ENCODE data around the gene STAT5A. TPM values are rescaled to one million over a fixed set of nuclear protein-coding genes. Genes with fewer than 3 reads are reported as not detected.
"Not testable (repeated sequence)": the region's sequence is repeated elsewhere in the genome, so short reads cannot be mapped to it uniquely, and the experiment has no call there.

The STAT5A gene
- total and polyA plus RNA-seq, 9 of the 15 experiments (the other 6 are each of a cell fraction or from before 2014, with no cell fraction given), result 79.9 to 415 (median 196) TPM

GRCh38 chr17:42287977-42288802 is at the start of gene STAT5A (continued):
- TF ChIP-seq RBBP5 (IDR thresholded peaks at IDR 0.05; ENCODE audit: borderline replicate concordance, insufficient read depth, low read length, poor library complexity, severe bottlenecking), result peak; percentile 72

- Histone ChIP-seq H3K79me2 (ENCODE audit: control insufficient read depth, insufficient read depth, low read length) (peaks cover 97% of the 10 kb centered on the region), H3K4me1 (replicated peaks in 1 of 2; ENCODE audit: control insufficient read depth in 2 of 2, insufficient read depth in 2 of 2, low read length in 2 of 2) (peaks cover 11 to 17% of the 10 kb centered on the region in 2 experiments; a peak in 3 of 5 replicates), H3K36me3 (ENCODE audit: control insufficient read depth, insufficient read depth, low read length) (peaks cover 26% of the 10 kb centered on the region)
- H3K9me3 ChIP-seq (replicated peaks; ENCODE audit: control insufficient read depth, insufficient read depth, low read depth, low read length); H2AFZ ChIP-seq (ENCODE audit: low read depth, low read length); BruUV-seq (replicated peaks); CTCF ChIA-PET (ENCODE audit: low intra/inter-chr PET ratio); H3K4me3 ChIP-seq; ATAC-seq; H3K4me2 ChIP-seq (ENCODE audit: insufficient read depth, low read length); H3K27me3 ChIP-seq (ENCODE audit: control insufficient read depth in 2 of 2, insufficient read depth in 2 of 2, low read length in 2 of 2); FAIRE-seq; intact Hi-C loops (cut with micrococcal nuclease); H4K20me1 ChIP-seq (replicated peaks; ENCODE audit: control insufficient read depth, insufficient read depth, low read length); H3K9ac ChIP-seq (ENCODE audit: insufficient read depth in 1 of 2, low read depth in 2 of 2, low read length in 2 of 2); DNase-seq (ENCODE audit: extremely low read depth in 1 of 4, low spot score in 3 of 4); in situ Hi-C loops (cut with MboI); H3K27ac ChIP-seq (ENCODE audit: extremely low read depth, low read depth, low read length); H3K9me1 ChIP-seq (ENCODE audit: control insufficient read depth, insufficient read depth, low read length): not testable (repeated sequence)
- 78% methylated on average over 7 of the region's 7 CpGs for whole genome bisulfite sequencing (ENCODE audit: insufficient coverage, low coverage, missing lambda C conversion rate)
- POLR2A ChIA-PET, result interaction anchor here (0.8 kb wide), 1 partner anchor 17 kb away, joined by 3 read pairs; no protein-coding TSS in a partner anchor
Observed at GRCh38 chr17:42239576-42239975, 48.7 kb upstream of the STAT5A start.

GRCh38 chr17:42240201-42240600 is 48.1 kb upstream of the STAT5A start:
- no peak for FAIRE-seq
- Histone ChIP-seq H3K9me1 (ENCODE audit: control insufficient read depth, insufficient read depth, low read length) (no peaks in the 10 kb centered on the region), H3K4me2 (ENCODE audit: insufficient read depth, low read length) (no peak overlapping the region), H2AFZ (ENCODE audit: low read depth, low read length) (no peak overlapping the region), H3K9me3 (replicated peaks; ENCODE audit: control insufficient read depth, insufficient read depth, low read depth, low read length) (no peaks in the 10 kb centered on the region), H3K9ac (ENCODE audit: insufficient read depth in 1 of 2, low read depth in 2 of 2, low read length in 2 of 2) (no peak overlapping the region), H3K79me2 (ENCODE audit: control insufficient read depth, insufficient read depth, low read length) (peaks cover 95% of the 10 kb centered on the region), H3K36me3 (ENCODE audit: control insufficient read depth, insufficient read depth, low read length) (peaks cover 20% of the 10 kb centered on the region), H3K27ac (ENCODE audit: extremely low read depth, low read depth, low read length) (no peak overlapping the region), H3K4me3 (no peak overlapping the region), H3K27me3 (ENCODE audit: control insufficient read depth in 2 of 2, insufficient read depth in 2 of 2, low read length in 2 of 2) (no peaks in the 10 kb centered on the region), H4K20me1 (replicated peaks; ENCODE audit: control insufficient read depth, insufficient read depth, low read length) (no peaks in the 10 kb centered on the region; the same call in 1 of the 2 replicates), H3K4me1 (replicated peaks in 1 of 2; ENCODE audit: control insufficient read depth in 2 of 2, insufficient read depth in 2 of 2, low read length in 2 of 2) (peaks cover 11 to 17% of the 10 kb centered on the region in 2 experiments; a peak in 3 of 5 replicates)
- no peak for ATAC-seq
- intact Hi-C loops (cut with micrococcal nuclease) (no loop called here), in situ Hi-C loops (cut with MboI) (no loop called here)
- DNase-seq (ENCODE audit: extremely low read depth in 1 of 4, low spot score in 3 of 4), result no peak
- CTCF ChIA-PET (ENCODE audit: low intra/inter-chr PET ratio), result no interaction called here
- no TSS peak for BruUV-seq (replicated peaks)
- WGBS (ENCODE audit: insufficient coverage, low coverage, missing lambda C conversion rate), result 74% methylated on average over 5 of the region's 5 CpGs
- TF ChIP-seq NCOR1 (IDR thresholded peaks at IDR 0.05), result no peak
- no peak for TF ChIP-seq LARP7 (IDR thresholded peaks at IDR 0.05)
- TF ChIP-seq ZKSCAN3 (CRISPR knock-in tag; IDR thresholded peaks at IDR 0.05), result no peak
- TF ChIP-seq ZNF146 (CRISPR knock-in tag; IDR thresholded peaks at IDR 0.05; ENCODE audit: unreplicated experiment), result peak; percentile 39
- TF ChIP-seq TSC22D4 (tag; IDR thresholded peaks at IDR 0.05), result no peak
- TF ChIP-seq RBM25 (IDR thresholded peaks at IDR 0.05; ENCODE audit: low read depth, low read length, severe bottlenecking), result peak; percentile 19
- no peak for TF ChIP-seq HNRNPL (IDR thresholded peaks at IDR 0.05; ENCODE audit: low read depth, low read length)
- no peak for TF ChIP-seq ZNF707 (CRISPR knock-in tag; conservative IDR thresholded peaks at IDR 0.05)
- TF ChIP-seq ID3 (CRISPR knock-in tag; IDR thresholded peaks at IDR 0.05), result no peak
- no peak for TF ChIP-seq ID3 (tag; IDR thresholded peaks at IDR 0.05)
- TF ChIP-seq GTF2A2 (tag; IDR thresholded peaks at IDR 0.05), result no peak
- no peak for TF ChIP-seq IRF2 (CRISPR knock-in tag; IDR thresholded peaks at IDR 0.05)
- no peak for TF ChIP-seq CTBP1 (IDR thresholded peaks at IDR 0.05; ENCODE audit: borderline replicate concordance)
- TF ChIP-seq EP300 (IDR thresholded peaks at IDR 0.05; ENCODE audit: low read length), result no peak
- POLR2A ChIA-PET, result interaction anchor here (0.8 to 1.0 kb wide), 2 partner anchors 16 to 18 kb away, joined by 3 read pairs; no protein-coding TSS in a partner anchor

Data from K562 (cell line).